Ovary (tissue), 3 donors: ENCODE measurements around the gene NDUFA8.

Source experiments
- CTCF ChIP-seq, 3 donors: fragments of 450-650 bp in 2 of 3; fragments of 200-600 bp in 1 of 3; IDR thresholded peaks; one replicate each; pipeline versions ENCODE4 v1.5.1 to v1.8.0; 2016 to 2022; ENCODE audit warnings: antibody characterized with exemption in 3 of 3, mild to moderate bottlenecking in 1 of 3
- POLR2A ChIP-seq: fragments of 450-650 bp; IDR thresholded peaks from one replicate; pipeline ENCODE4 v1.6.1; 2017; ENCODE audit warnings: antibody characterized with exemption, mild to moderate bottlenecking, moderate library complexity
- donor health status: DM: no; HTN: no; CAD: no.

- TF ChIP-seq CTCF (IDR thresholded peaks at IDR 0.05) (no peak), POLR2A (no peak)
Observed at GRCh38 chr9:122103985-122104384, 55.6 kb downstream of the NDUFA8 start.
